Fibroblast of skin of left quadriceps (primary cell): ENCODE data around the gene LHX5.
"Not testable (repeated sequence)": the region's sequence is repeated elsewhere in the genome, so short reads cannot be mapped to it uniquely, and the experiment has no call there.

Source experiments
- DNase-seq, 2 experiments: peaks; one replicate each; pipeline ENCODE4 v3.0.0-alpha.2; 2013; ENCODE audit warnings: low read depth in 2 of 2

Gene LHX5

DNA sequence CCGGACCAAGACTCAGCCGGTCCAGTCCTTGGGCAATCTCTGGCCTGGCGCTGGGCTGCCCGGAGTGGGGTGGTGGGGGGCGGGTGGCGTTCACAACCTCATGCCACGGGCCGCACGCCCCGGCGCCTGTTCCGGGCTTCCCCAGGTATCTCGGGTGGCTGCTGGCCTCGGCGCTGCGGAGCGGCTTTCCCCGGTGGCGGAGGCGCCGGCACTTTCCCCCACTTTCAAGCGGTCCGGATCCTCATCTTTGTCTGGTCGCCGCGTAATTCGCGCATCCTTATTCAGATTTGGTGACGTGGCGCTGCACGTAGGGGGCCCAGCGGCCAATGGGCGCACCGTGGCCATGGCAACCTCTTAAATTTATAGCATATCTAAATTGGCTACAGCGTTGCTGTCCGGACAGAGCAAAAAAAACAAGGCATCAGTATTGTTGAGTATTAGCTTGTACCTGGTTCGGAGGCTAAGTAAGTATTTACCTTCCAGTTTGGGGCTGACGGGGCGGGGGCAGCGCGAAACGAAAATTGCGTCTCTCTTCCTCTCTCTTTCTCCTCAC lies at the start of gene LHX5:
Gene LHX5, minus strand, starts transcription at position 253 of the 553 bp plus-strand sequence. CDS start 373 bp downstream, outside the sequence.
- DNase-seq: no peak

DNA sequence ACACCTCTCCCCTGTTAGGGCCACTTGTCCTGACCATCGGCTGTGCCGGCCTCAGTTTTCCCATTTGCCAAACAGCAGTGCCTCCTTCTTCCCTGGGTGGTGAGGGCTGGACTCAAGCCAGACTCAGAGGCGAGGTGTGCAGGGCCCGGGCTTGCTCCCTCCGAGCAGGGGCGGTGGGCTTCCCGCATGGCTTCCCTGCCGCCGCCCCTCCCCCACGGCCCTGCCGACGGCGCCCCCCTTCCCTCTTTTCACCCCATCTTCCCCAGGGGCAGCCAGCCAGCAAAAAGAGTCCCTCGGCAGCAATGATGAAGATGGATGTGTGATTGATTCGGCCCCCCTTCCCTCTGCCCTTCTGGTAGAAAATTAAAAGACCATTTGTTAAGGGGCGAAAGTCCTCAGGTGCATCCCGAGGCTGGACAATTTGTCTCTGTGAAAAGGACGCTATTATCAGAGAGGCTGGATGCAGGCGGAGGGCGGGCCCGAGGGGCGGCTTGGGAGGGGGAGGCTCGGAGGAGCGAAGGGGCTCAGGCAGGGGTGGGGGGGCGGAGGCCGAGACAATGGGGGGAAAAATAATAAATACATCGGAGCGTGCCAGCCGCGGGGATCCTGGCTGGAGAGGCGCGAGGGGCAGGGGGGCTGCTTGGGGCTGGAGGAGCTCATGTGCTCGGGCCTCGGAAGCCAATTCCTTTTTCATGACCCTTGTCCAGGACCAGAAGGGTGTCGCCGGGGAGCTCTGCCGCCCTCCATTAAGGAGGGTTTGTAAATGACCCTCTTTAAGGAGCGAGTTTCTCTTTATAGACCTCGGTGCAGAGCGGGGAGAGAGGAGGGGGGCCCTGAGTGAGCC lies 48.0 kb upstream of the LHX5 start:
- no peak for DNase-seq

DNA sequence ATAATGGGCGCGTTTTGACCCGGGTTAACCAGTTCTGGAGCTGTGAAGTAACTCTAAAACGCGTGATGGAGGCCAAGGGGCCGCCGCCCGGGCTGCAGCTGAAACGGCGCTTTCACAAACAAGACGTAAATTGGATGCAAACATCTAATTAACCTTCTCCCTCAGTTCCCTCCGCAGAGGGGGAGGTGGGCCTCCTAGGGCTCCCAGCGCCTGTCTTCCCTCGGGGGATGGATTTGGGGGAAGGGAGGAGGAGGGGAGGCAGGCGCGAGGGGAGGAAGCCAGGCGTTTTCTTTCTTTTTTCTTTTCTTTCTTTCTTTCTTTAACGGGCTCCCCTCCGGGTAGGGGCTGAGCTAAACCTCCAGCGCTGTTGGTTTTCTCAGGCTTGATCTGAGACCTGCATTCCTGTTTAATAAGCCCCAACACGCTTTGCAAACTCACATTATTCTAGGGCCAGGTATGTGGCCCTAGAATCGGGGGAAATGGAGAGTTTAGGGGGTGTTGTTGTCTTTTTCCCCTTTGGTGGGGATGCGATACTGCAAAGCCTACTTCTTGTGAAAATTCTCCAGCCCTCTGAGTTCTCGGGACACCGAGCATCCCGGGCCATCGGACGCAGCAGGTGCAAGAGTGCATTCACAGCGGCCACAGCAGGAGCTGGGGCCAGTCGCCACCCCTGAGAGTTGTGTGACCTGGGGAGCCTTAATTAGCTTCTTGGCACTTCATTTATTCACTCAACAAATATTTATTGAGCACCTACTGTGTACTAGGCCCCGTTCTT lies 43.6 kb upstream of the LHX5 start:
- DNase-seq: no peak

DNA sequence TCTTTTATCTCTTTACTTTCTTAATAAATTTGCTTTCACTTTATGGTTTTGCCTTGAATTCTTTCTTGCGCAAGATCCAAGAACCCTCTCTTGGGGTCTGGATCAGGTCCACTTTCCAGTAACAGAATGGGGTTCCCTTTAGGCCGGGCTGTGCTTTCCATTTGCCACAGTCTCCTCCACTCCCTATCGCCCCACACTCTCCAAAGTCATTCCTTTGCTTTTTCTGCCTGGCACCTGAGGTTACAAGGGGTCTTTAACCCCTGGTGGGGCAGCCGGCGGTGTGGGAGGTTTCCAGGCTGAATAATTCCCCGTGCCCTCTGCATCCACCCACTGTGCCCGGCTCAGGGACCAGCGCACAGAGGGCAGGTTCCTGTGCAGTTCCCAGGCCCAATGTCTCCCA lies 42.9 kb upstream of the LHX5 start:
- no peak for DNase-seq

DNA sequence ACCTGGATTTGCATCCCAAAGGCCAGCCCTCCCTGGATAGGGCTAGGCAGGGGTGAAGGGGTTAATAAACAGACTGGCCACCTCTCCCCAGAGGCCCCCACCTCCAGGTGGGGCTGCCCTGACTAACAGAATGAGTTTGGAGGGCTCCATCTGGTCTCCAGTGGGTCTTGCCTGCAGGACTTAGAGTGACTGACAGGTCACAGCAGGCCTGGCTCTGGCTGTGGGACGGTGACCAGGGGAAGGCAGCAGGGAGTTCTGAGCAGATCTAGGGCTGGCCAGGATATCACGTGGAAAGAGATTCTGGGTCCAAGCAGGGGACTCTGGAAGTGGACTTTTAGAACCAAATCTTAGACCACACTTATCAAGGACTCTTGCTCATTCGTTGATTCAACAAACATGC lies 40.9 kb upstream of the LHX5 start:
- DNase-seq: no peak

- DNase-seq: no peak
Observed at GRCh38 chr12:113506867-113507266, 35.2 kb upstream of the LHX5 start.

DNA sequence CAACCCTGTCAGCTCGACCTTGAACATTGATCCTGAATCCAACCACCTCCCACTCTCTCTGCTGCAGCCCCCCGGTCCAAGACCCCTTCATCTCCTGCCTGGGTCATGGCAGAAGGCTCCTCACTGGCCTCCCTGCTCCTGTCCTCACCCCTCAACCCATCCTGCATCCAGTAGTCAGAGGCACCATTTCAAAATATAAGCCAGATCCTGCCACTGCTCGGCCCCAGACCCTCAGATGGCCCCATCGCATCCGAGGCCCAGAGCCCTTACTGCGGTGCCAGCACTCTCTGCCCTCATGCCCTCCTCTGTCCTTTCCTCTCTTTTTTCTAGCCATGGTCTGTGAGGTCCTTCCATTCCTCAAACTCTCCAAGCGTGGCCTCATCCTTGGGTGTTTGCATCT lies 34.3 kb upstream of the LHX5 start:
- DNase-seq: no peak

DNA sequence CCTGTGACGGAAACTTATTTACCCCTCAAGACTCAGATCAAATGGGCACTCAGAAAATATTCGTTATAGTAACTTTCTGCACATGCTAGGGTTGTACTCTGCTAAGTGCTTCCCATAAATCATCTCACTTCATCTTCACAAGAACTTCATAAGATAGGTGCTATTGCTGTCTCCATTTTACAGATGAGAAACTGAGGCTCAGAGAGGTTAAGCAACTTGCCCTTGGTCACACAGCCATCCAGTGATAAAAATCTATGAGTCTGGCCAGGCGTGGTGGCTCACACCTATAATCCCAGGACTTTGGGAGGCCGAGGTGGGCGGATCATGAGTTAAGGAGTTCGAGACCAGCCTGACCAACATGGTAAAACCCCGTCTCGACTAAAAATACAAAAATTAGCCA lies 33.2 kb upstream of the LHX5 start:
- DNase-seq: no peak

DNA sequence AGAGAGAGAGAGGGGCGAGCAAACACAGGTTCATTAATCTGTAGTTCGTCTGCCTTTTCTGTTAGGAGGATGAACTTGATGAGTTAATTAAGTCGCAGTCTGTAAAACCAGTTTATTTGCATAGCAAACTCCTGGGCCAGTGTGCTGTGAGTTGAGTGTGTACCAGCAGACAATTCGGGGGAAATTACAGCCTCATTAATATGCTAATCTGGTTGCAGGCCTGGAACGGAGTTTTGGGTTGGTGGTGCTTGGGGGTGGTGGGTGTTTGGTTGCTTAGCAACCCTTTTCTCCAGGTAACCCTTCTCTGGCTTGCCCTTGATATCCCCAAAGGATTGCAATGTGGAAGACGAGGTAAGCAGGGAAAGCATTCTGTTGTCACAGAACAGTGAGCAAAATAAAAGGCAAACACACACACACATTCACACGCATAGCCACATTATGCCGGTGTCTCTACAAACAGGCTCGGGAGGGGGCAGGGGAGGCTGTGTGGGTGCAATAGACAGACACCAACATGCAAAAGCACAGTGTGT lies 29.2 kb upstream of the LHX5 start:
- DNase-seq: no peak

GRCh38 chr12:113500306-113500675 lies 28.6 kb upstream of the LHX5 start:
- no peak for DNase-seq

DNA sequence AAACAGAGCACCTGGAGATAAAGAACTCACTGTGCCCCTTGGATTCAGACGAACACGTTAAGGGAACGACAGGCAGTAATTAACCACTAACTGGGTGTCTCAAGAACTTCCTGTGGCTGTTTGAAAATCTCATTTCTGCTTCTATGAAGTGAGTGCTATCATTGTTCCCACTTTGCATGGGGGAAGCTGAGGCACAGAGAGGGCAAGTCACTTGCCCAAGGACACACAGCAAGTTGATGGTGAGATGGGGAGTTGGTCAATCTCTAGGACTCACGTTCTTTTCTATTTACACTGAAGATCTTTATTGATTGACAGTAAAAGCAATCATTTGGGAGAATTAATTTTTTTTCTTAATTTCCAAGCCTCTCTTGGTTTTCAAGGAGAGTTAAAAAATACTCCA lies 26.8 kb upstream of the LHX5 start:
- DNase-seq: no peak

GRCh38 chr12:113497693-113498092 lies 26.0 kb upstream of the LHX5 start:
- DNase-seq: no peak

GRCh38 chr12:113495941-113496340 lies 24.3 kb upstream of the LHX5 start:
- not testable (repeated sequence) for DNase-seq

- no peak for DNase-seq
Observed at GRCh38 chr12:113488322-113488721, 16.7 kb upstream of the LHX5 start.

DNA sequence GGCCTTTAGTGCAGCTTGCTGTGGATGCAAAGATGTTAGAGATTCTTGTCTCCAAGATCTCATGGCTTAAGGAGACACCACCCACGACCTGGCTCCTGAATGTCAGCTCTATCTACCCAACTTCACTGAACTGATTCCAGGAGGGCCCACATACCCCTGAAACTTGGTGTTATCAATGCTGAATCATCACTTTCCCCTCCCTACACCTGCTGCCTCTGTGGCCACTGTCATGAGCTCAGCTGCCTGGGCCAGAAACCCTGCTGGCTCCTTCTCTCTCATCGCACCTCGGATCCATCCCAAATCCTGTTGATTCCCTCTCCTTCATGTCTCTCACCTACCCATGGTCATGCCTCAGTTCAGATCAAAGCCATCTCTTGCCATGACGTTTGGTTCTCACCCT lies 15.1 kb upstream of the LHX5 start:
- no peak for DNase-seq

GRCh38 chr12:113485330-113485729 lies 13.7 kb upstream of the LHX5 start:
- DNase-seq: no peak

DNA sequence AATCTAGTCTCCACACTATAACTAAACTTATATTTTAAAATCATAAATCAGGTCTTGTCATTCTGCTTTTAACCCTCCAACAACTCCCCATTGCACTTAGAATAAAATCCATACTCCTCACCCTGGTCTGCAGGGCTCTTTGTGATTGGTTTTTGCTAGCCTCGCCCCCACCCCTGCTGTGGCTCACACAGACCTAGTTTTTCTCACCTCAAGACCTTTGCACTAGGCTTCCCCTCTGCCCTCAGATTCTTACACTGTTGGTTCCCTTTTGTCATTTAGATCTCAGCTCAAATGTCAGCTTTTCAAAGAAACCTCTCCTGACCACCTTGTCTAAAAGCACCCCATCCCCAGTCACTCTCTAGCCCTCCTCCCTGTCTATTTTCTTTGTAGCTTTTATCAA lies 10.7 kb upstream of the LHX5 start:
- no peak for DNase-seq

GRCh38 chr12:113480336-113480971 lies 8.8 kb upstream of the LHX5 start:
- no peak for DNase-seq

DNA sequence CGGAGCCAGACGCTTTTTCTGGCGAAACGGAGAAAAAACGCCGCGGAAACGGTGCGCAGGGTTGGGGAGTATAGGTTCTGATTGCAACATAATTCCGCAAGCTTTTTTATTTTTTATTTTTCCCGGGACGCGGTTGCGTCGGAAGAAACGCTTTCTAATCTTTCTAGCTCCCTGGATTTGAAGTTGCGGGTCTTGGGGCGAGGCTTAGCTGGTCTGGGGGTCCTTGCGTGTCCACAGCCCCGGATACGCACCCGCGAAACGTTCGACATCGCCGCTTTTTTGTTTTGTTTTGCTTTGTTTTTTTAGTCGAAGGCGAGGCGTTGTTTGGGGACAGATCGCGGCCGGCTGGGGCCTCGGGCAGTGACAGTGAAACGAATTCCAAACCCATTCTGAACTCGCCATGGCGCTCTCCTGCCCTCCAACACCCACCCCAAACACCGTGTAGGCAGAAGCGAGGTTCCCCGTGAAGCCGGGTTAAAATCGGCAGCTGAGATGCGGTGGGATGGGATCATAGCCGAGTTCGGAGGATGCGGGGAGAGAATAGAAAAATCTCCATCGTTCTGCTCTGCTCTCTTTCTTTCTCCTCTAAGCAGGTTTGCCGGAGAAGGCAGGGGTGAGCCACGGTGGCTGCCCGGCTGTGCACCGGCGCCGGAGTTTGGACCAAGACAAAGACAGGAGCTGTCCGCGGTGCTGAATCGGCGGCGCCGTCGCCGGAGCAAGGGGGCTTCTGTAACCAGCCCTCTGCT lies 8.1 kb upstream of the LHX5 start:
- no peak for DNase-seq

GRCh38 chr12:113479216-113479589 lies 7.5 kb upstream of the LHX5 start:
- no peak for DNase-seq

- no peak for DNase-seq
Observed at GRCh38 chr12:113478351-113479011, 6.8 kb upstream of the LHX5 start.
